HepG2 (cell line): ENCODE measurements around the gene PELI2. TPM values are rescaled to one million over a fixed set of nuclear protein-coding genes. Genes with fewer than 3 reads are reported as not detected.

ENCODE experiments used
- FOXJ3 ChIP-seq: sonication (generic); formaldehyde crosslinking; IDR thresholded peaks from 2 replicates; pipeline ENCODE4 v1.4.0; 2020; ENCODE audit warnings: missing genetic modification reagents, mild to moderate bottlenecking, borderline replicate concordance
- GABPA ChIP-seq, 2 experiments: IDR thresholded peaks; 2 replicates each; pipeline ENCODE4 v1.6.1; 2011 to 2016; ENCODE audit warnings: low read depth in 2 of 2, low read length in 1 of 2, missing biosample characterization in 1 of 2, missing genetic modification characterization in 1 of 2
- HDAC2 ChIP-seq: sonication (generic); formaldehyde crosslinking; IDR thresholded peaks from 2 replicates; pipeline ENCODE4 v1.4.0; 2020; ENCODE audit warnings: missing genetic modification reagents
- HMG20B ChIP-seq: conservative IDR thresholded peaks from 2 replicates; pipeline ENCODE4 v1.6.1; 2016; ENCODE audit warnings: missing genetic modification reagents, missing compliant biosample characterization
- MNT ChIP-seq: fragments of 450-650 bp; IDR thresholded peaks from 2 replicates; pipeline ENCODE4 v1.6.1; 2016
- NFATC3 ChIP-seq: sonication (generic); formaldehyde crosslinking; IDR thresholded peaks from 2 replicates; pipeline ENCODE4 v1.5.1; 2020; ENCODE audit warnings: mild to moderate bottlenecking, missing genetic modification reagents
- PHF21A ChIP-seq: sonication (generic); formaldehyde crosslinking; IDR thresholded peaks from 2 replicates; pipeline ENCODE4 v1.5.0; 2020; ENCODE audit warnings: mild to moderate bottlenecking, missing genetic modification reagents
- POGZ ChIP-seq: sonication (generic); formaldehyde crosslinking; IDR thresholded peaks from 2 replicates; pipeline ENCODE4 v1.4.0; 2020; ENCODE audit warnings: mild to moderate bottlenecking, missing genetic modification reagents
- TBX3 ChIP-seq: fragments of 450-650 bp; IDR thresholded peaks from 2 replicates; pipeline ENCODE4 v1.6.1; 2017; ENCODE audit warnings: antibody characterized with exemption, mild to moderate bottlenecking, inconsistent platforms, borderline replicate concordance
- UBTF ChIP-seq: sonication (generic); formaldehyde crosslinking; IDR thresholded peaks from 2 replicates; pipeline ENCODE4 v1.4.0; 2020; ENCODE audit warnings: mild to moderate bottlenecking, missing genetic modification reagents
- ZFY ChIP-seq: sonication (generic); formaldehyde crosslinking; IDR thresholded peaks from 2 replicates; pipeline ENCODE4 v1.4.0; 2020; ENCODE audit warnings: missing genetic modification reagents
- ZNF225 ChIP-seq: sonication (generic); formaldehyde crosslinking; IDR thresholded peaks from 2 replicates; pipeline ENCODE4 v1.4.0; 2020; ENCODE audit warnings: mild to moderate bottlenecking, missing genetic modification reagents
- ZNF574 ChIP-seq: sonication (generic); formaldehyde crosslinking; IDR thresholded peaks from 2 replicates; pipeline ENCODE4 v1.4.0; 2020; ENCODE audit warnings: missing genetic modification reagents
- ZSCAN25 ChIP-seq: sonication (generic); formaldehyde crosslinking; IDR thresholded peaks from 2 replicates; pipeline ENCODE4 v1.8.0; 2022; ENCODE audit warnings: mild to moderate bottlenecking, missing genetic modification reagents
- polyA plus RNA-seq, 8 experiments: library from polyadenylated mRNA; depleted of rRNA in 3 of 8; stranded (reverse) in 7 of 8; unstranded in 1 of 8; fragments of >200 nt; fragmentation: Illumina TruSeq in 4 of 8; extraction: Trizol in 4 of 8; gene quantifications; 2 replicates each; pipeline versions ENCODE4 v1.2.1 to v1.2.3, GENCODE V29; 2011 to 2016; ENCODE audit warnings: low read depth in 4 of 8, missing spikeins in 1 of 8, mixed read lengths in 1 of 8; ENCODE audit not compliant: insufficient read depth in 1 of 8
- total RNA-seq, 5 experiments: library from RNA; depleted of rRNA; stranded (reverse); fragments of >200 nt; fragmentation: Illumina TruSeq; extraction: Trizol; gene quantifications; 2 replicates each; pipeline ENCODE4 v1.2.3, GENCODE V29; 2016; ENCODE audit warnings: low read depth in 1 of 5
- TF ChIP-seq, protein P1 (sequence below): IDR thresholded peaks from 2 replicates; pipeline ENCODE4 v1.4.0; 2020; ENCODE audit warnings: mild to moderate bottlenecking, missing genetic modification reagents
- TF ChIP-seq, protein P2 (sequence below): IDR thresholded peaks from 2 replicates; pipeline ENCODE4 v1.6.1; 2016; ENCODE audit warnings: control low read depth

Gene PELI2
- total and polyA plus RNA-seq, 2 of the 13 experiments (the other 11 are each of a cell fraction or from before 2014, with no cell fraction given): 0.07 TPM; not detected in 1

- TF ChIP-seq GABPA (IDR thresholded peaks at IDR 0.05; ENCODE audit: low read depth, low read length) (no peak), GABPA (CRISPR knock-in tag; IDR thresholded peaks at IDR 0.05; ENCODE audit: low read depth) (0 out of 2 replicates have a peak, but pooled peaks have one; percentile 24), ZSCAN25 (CRISPR knock-in tag) (no peak), ZNF574 (0 out of 2 replicates have a peak, but pooled peaks have one; percentile 22), HMG20B (CRISPR knock-in tag) (no peak), POGZ (peak; percentile 58; the same call in 1 of the 2 replicates), FOXJ3 (CRISPR knock-in tag) (peak; percentile 43; the same call in 1 of the 2 replicates), ZNF225 (CRISPR knock-in tag) (no peak), ZFY (CRISPR knock-in tag) (no peak), PHF21A (CRISPR knock-in tag) (no peak), HDAC2 (peak; percentile 68; the same call in 1 of the 2 replicates), MNT (no peak), NFATC3 (no peak), TBX3 (peak; percentile 34; the same call in 1 of the 2 replicates), UBTF (CRISPR knock-in tag) (0 out of 2 replicates have a peak, but pooled peaks have one; percentile 24)
- TF ChIP-seq, protein P1, sequence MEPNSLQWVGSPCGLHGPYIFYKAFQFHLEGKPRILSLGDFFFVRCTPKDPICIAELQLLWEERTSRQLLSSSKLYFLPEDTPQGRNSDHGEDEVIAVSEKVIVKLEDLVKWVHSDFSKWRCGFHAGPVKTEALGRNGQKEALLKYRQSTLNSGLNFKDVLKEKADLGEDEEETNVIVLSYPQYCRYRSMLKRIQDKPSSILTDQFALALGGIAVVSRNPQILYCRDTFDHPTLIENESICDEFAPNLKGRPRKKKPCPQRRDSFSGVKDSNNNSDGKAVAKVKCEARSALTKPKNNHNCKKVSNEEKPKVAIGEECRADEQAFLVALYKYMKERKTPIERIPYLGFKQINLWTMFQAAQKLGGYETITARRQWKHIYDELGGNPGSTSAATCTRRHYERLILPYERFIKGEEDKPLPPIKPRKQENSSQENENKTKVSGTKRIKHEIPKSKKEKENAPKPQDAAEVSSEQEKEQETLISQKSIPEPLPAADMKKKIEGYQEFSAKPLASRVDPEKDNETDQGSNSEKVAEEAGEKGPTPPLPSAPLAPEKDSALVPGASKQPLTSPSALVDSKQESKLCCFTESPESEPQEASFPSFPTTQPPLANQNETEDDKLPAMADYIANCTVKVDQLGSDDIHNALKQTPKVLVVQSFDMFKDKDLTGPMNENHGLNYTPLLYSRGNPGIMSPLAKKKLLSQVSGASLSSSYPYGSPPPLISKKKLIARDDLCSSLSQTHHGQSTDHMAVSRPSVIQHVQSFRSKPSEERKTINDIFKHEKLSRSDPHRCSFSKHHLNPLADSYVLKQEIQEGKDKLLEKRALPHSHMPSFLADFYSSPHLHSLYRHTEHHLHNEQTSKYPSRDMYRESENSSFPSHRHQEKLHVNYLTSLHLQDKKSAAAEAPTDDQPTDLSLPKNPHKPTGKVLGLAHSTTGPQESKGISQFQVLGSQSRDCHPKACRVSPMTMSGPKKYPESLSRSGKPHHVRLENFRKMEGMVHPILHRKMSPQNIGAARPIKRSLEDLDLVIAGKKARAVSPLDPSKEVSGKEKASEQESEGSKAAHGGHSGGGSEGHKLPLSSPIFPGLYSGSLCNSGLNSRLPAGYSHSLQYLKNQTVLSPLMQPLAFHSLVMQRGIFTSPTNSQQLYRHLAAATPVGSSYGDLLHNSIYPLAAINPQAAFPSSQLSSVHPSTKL (CRISPR knock-in tag): peak; percentile 90
- TF ChIP-seq, protein P2, sequence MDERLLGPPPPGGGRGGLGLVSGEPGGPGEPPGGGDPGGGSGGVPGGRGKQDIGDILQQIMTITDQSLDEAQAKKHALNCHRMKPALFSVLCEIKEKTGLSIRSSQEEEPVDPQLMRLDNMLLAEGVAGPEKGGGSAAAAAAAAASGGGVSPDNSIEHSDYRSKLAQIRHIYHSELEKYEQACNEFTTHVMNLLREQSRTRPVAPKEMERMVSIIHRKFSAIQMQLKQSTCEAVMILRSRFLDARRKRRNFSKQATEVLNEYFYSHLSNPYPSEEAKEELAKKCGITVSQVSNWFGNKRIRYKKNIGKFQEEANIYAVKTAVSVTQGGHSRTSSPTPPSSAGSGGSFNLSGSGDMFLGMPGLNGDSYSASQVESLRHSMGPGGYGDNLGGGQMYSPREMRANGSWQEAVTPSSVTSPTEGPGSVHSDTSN (CRISPR knock-in tag): no peak
Measured at GRCh38 chr14:56224691-56225681, 106.8 kb downstream of the PELI2 start (continued).
